Panc1 (cell line): ENCODE measurements around the gene GMFB. TPM values are rescaled to one million over a fixed set of nuclear protein-coding genes. Genes with fewer than 3 reads are reported as not detected.

ENCODE experiments used
- ATAC-seq: fragments of 200-7000 bp; cut with Tn5 transposase; 2 replicates; pipeline ENCODE4 v1.9.1; 2020; ENCODE audit warnings: mild to moderate bottlenecking, moderate library complexity
- BruUV-seq: library from RNA; stranded (reverse); fragments of 400-500 nt; replicated peaks from 2 replicates; lab custom pipeline; 2021; lab: Mats Ljungman, UMichigan
- CTCF ChIA-PET: fragments of 300-600 bp; sonication (Branson Sonifier 250); formaldehyde crosslinking; loops from one replicate; lab custom pipeline; 2022; ENCODE audit warnings: antibody characterized with exemption; lab: Charles Lee
- POLR2A ChIA-PET: fragments of 300-600 bp; sonication (Branson Sonifier 250); formaldehyde crosslinking; loops from one replicate; lab custom pipeline; 2022; ENCODE audit warnings: antibody characterized with exemption; lab: Charles Lee
- DNase-seq: peaks from one replicate; pipeline ENCODE4 v3.0.0-alpha.2; 2010; ENCODE audit warnings: low read depth, low spot score
- H3K27ac ChIP-seq: 2 replicates; pipeline ENCODE4 v1.5.1; 2011; ENCODE audit warnings: mild to moderate bottlenecking, low read length, inconsistent platforms
- H3K27me3 ChIP-seq: fragments of 200-500 bp; sonication (Bioruptor generic); 2 replicates; pipeline ENCODE4 v1.6.0; 2014; ENCODE audit warnings: low read length, inconsistent platforms; ENCODE audit not compliant: control insufficient read depth, insufficient read depth
- H3K36me3 ChIP-seq: fragments of 200-500 bp; sonication (Bioruptor generic); 2 replicates; pipeline ENCODE4 v1.5.1; 2014; ENCODE audit warnings: inconsistent platforms, mild to moderate bottlenecking, low read length, moderate library complexity; ENCODE audit not compliant: control insufficient read depth, insufficient read depth
- H3K4me1 ChIP-seq: 2 replicates; pipeline ENCODE4 v1.5.1; 2011; ENCODE audit warnings: inconsistent platforms, mild to moderate bottlenecking, low read length, moderate library complexity; ENCODE audit not compliant: control insufficient read depth, insufficient read depth
- H3K4me3 ChIP-seq, 2 experiments: 2 replicates each; pipeline ENCODE4 v1.5.1; 2011 to 2012; ENCODE audit warnings: low read depth in 2 of 2, low read length in 2 of 2, mild to moderate bottlenecking in 2 of 2, inconsistent platforms in 1 of 2, moderate library complexity in 1 of 2
- H3K9me3 ChIP-seq: fragments of 200-500 bp; sonication (Bioruptor generic); 2 replicates; pipeline ENCODE4 v1.5.1; 2014; ENCODE audit warnings: low read depth, mild to moderate bottlenecking, inconsistent platforms, low read length, moderate library complexity; ENCODE audit not compliant: control insufficient read depth, insufficient read depth
- CTCF ChIP-seq: fragments of 450-650 bp; IDR thresholded peaks from 2 replicates; pipeline ENCODE4 v1.5.1; 2017; ENCODE audit warnings: mild to moderate bottlenecking
- POLR2AphosphoS5 ChIP-seq: IDR thresholded peaks from 2 replicates; pipeline ENCODE4 v1.6.1; 2012; ENCODE audit warnings: mild to moderate bottlenecking, low read depth, low read length, moderate library complexity
- REST ChIP-seq, 2 experiments: IDR thresholded peaks; 2 replicates each; pipeline ENCODE4 v1.6.1; 2011 to 2012; ENCODE audit warnings: low read depth in 2 of 2, control low read depth in 1 of 2, low read length in 1 of 2, mild to moderate bottlenecking in 1 of 2, moderate library complexity in 1 of 2; ENCODE audit not compliant: insufficient read depth in 1 of 2
- SIN3A ChIP-seq: IDR thresholded peaks from 2 replicates; pipeline ENCODE4 v1.6.1; 2012; ENCODE audit warnings: low read depth, mild to moderate bottlenecking, low read length, moderate library complexity, borderline replicate concordance; ENCODE audit not compliant: insufficient read depth
- TCF7L2 ChIP-seq: IDR thresholded peaks from 2 replicates; pipeline ENCODE4 v1.6.1; 2011; ENCODE audit warnings: mild to moderate bottlenecking, low read depth, low read length, inconsistent platforms
- in situ Hi-C: cut with HindIII; loops from 2 replicates; pipeline ENCODE4 v1.10.0; 2016; ENCODE audit warnings: low sequenced_read_pairs, low pct_unique_long_range_greater_than_20kb
- intact Hi-C: fragments of 100-400 bp; cut with micrococcal nuclease; formaldehyde crosslinking; loops from one replicate; pipeline ENCODE4 v1.10.0; 2022; ENCODE audit not compliant: unreplicated experiment
- total RNA-seq: library from RNA; stranded (reverse); gene quantifications from one replicate; pipeline ENCODE4 v1.2.1, GENCODE V29; 2021; ENCODE audit not compliant: unreplicated experiment

The GMFB gene
- total RNA-seq, 1 experiment from 2014 or later = 54.2 TPM

- H3K4me3 ChIP-seq = peak overlapping the region; percentile 81 to 94
- TF ChIP-seq REST (IDR thresholded peaks at IDR 0.05; ENCODE audit: insufficient read depth in 1 of 2, low read depth in 2 of 2, low read length in 1 of 2) (no peak), CTCF (no peak), TCF7L2 (no peak), SIN3A (no peak), POLR2AphosphoS5 (no peak)
- ChIA-PET POLR2A (interaction anchor here (0.6 kb wide), 1 partner anchor 57 kb away, joined by 3 read pairs; no protein-coding TSS in a partner anchor), CTCF (no interaction called here)
- H3K9me3 ChIP-seq = no peaks in the 10 kb centered on the region
- BruUV-seq = TSS peak; percentile 63
- no peaks in the 10 kb centered on the region for H3K27me3 ChIP-seq
- 0 out of 2 replicates have a peak, but pooled peaks have one; percentile 43 for ATAC-seq
- in situ Hi-C loops = no loop called here
- H3K36me3 ChIP-seq = peaks cover 4% of the 10 kb centered on the region; the same call in 1 of the 2 replicates
- no peak for DNase-seq
- peak overlapping the region; percentile 95 for H3K27ac ChIP-seq
- intact Hi-C loops = no loop called here
- H3K4me1 ChIP-seq = peaks cover 11% of the 10 kb centered on the region
These were observed 1.0 kb downstream of the GMFB start for GRCh38 chr14:54487771-54488170.

- no peak for ATAC-seq
- no peaks in the 10 kb centered on the region for H3K27me3 ChIP-seq
- ChIA-PET POLR2A (no interaction called here), CTCF (no interaction called here)
- no peaks in the 10 kb centered on the region for H3K9me3 ChIP-seq
- no peak for DNase-seq
- intact Hi-C loops = no loop called here
- H3K4me3 ChIP-seq = no peak overlapping the region
- peak overlapping the region; percentile 40; the same call in 1 of the 2 replicates for H3K27ac ChIP-seq
- peaks cover 7% of the 10 kb centered on the region for H3K36me3 ChIP-seq
- H3K4me1 ChIP-seq = peaks cover 11% of the 10 kb centered on the region
- TF ChIP-seq REST (IDR thresholded peaks at IDR 0.05; ENCODE audit: insufficient read depth in 1 of 2, low read depth in 2 of 2, low read length in 1 of 2) (no peak), TCF7L2 (no peak), SIN3A (no peak), POLR2AphosphoS5 (no peak), CTCF (no peak)
- in situ Hi-C loops = no loop called here
- no TSS peak for BruUV-seq
These were observed 2.1 kb downstream of the GMFB start for GRCh38 chr14:54486685-54487084.
